Right lobe of liver (tissue), 4 donors: ENCODE results near the gene ZEB1.

Source experiments
- POLR2A ChIP-seq: fragments of 450-650 bp; IDR thresholded peaks from one replicate; pipeline ENCODE4 v1.6.1; 2017; ENCODE audit warnings: antibody characterized with exemption, mild to moderate bottlenecking
- TF ChIP-seq, protein P1 (sequence below), 4 donors: fragments of 200-600 bp in 3 of 4; fragments of 450-650 bp in 1 of 4; IDR thresholded peaks; one replicate each; pipeline versions ENCODE4 v1.5.1 to v1.8.0; 2016 to 2022; ENCODE audit warnings: antibody characterized with exemption in 4 of 4, mild to moderate bottlenecking in 2 of 4
- donor health status: DM: no; HTN: no; CAD: no.
- donor health status: DM: no; HTN: no; CAD: no.
- donor health status: DM: no; HTN: yes; CAD: no.

DNA sequence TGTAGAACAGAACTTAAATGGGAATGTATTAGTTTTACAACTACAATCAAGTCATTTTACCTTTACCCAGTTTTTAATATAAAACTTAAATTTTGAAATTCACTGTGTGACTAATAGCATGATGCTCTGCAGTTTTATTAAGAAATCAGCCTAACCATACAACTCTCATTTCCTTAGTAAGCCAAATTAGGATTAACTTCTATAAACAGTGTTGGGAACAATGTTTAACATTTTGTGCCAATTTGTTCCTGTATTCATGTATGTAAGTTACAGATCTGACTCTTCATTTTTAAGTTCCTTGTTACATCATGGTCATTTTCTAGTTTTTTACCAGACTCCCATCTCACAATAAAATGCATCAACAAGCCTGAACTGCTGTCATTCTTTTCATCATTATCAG lies 209.8 kb downstream of the ZEB1 start:
- TF ChIP-seq POLR2A, result no peak
- TF ChIP-seq, protein P1, sequence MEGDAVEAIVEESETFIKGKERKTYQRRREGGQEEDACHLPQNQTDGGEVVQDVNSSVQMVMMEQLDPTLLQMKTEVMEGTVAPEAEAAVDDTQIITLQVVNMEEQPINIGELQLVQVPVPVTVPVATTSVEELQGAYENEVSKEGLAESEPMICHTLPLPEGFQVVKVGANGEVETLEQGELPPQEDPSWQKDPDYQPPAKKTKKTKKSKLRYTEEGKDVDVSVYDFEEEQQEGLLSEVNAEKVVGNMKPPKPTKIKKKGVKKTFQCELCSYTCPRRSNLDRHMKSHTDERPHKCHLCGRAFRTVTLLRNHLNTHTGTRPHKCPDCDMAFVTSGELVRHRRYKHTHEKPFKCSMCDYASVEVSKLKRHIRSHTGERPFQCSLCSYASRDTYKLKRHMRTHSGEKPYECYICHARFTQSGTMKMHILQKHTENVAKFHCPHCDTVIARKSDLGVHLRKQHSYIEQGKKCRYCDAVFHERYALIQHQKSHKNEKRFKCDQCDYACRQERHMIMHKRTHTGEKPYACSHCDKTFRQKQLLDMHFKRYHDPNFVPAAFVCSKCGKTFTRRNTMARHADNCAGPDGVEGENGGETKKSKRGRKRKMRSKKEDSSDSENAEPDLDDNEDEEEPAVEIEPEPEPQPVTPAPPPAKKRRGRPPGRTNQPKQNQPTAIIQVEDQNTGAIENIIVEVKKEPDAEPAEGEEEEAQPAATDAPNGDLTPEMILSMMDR (IDR thresholded peaks at IDR 0.05), result no peak
